HG03354 (cell line): Measurements from ENCODE around the gene LDB3.

Source experiments
- ATAC-seq: cut with Tn5 transposase; IDR thresholded peaks from one replicate; pipeline ENCODE4 v1.9.1; 2021; ENCODE audit warnings: mild to moderate bottlenecking; ENCODE audit not compliant: unreplicated experiment, poor library complexity, severe bottlenecking

Gene LDB3

GRCh38 chr10:86699541-86699940, 31.2 kb downstream of the LDB3 start:
- ATAC-seq = no peak

- ATAC-seq = no peak
Measured at GRCh38 chr10:86699991-86700840, 31.9 kb downstream of the LDB3 start.

DNA sequence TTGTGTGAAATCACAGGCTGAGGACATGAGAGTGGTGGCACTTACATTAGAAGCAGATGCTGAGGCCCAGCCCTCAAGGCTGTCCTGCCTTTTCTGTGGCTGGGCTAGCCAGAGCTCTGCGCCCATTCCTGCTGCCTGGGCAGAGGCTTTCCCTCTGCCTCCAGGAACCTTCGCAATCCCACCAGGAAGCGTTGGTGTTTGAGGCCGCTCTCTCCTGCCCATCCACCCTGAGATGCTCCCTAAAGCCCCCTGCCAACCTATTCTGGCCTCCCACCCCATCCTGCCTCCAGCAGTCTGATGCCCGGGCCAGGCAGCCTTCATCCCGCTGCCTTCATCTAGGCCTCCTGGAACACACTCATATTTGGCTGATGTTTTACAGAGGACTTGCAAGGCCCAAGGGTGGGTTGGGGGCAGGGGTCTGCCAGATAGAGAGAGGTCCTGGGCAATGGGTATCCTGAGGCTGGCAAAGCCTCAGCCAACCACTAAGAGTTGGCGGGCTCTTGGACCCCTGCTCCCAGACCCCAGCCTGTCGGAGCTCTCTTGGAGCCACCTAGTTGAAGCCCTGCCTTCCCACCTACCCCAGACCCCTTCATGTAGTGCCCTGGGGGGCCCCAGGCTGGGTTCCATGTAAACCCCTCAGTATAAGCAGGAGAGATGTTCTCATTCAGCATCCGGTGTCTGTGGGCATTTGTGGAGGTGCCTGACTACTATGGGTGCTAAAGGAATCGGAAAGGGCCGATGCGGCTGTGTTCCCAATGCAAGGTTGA, 32.7 kb downstream of the LDB3 start:
- no peak for ATAC-seq

GRCh38 chr10:86703176-86703575, 34.9 kb downstream of the LDB3 start:
- ATAC-seq = no peak

DNA sequence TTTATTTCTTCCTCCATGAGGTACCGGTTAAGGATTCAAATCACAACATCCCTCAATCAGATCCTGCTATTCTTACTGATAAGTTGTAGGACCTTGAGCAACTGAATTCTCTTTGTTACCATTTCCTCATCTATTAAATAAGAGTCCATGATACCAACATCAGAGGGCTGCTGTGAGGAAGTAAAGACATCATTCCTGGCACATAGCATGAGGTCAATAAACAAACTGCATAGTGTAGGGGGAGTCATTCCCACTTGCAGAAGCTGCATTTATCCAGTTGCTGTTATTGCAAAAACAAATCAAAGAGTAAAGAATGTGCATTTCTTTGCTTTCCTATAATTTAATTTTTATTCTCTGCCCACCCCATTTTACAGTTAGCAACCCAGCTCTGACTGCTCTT, 36.8 kb downstream of the LDB3 start:
- ATAC-seq = no peak

- no peak for ATAC-seq
Measured at GRCh38 chr10:86705905-86706304, 37.6 kb downstream of the LDB3 start.

DNA sequence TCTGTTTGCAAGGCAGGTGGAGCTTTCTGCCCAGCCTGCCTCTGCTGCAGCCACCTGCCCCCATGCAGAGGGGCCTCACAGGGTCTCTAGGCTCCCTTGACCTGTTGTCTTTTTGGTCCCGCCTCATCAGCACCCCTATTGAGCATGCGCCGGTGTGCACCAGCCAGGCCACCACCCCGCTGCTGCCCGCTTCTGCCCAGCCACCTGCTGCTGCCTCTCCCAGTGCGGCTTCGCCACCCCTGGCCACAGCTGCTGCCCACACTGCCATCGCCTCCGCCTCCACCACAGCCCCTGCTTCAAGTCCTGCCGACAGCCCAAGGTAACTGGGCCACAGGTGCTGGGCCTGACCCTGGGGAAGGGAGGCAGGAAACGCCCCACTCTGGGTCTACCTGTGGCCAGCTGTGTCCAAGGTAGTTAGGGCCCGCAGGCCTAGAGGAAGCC, 38.1 kb downstream of the LDB3 start:
- no peak for ATAC-seq

DNA sequence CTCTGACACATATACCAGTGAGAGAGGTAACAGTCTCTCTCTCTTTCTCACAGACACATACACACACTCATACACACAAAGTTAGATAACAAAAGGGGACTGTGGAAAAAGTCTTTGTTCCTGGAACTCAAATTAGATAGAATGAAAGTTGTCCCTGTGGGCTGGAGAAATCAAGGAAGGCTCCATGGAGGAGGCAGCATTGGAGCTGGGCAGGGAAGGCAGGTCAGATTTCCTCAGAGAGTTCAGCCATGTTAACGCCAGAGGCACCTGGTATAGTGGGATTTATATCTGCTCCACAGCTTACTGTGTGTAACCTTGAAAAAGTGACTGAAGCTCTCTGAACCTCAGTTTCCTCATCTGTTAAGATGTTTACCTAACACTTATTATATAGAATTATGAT, 38.7 kb downstream of the LDB3 start:
- no peak for ATAC-seq

DNA sequence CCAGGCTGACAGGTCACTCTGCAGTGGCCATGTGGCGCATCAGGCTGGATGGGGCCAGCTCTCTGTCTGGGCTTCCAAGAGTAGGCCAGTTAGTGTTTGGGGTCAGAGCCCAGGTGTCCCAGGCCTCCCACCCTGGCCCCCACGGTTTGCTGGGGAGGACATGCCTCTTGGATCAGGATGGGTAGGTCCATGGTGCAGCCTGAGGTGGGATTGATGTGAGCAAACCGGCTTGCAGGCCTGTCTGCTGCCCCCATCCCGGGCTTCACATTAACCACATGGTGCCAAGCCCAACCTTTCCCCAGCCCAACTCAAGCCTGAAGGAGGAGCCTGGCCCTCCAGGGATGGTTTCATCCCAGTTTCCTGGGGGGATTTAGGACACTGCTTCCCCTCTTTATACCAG, 39.2 kb downstream of the LDB3 start:
- ATAC-seq = no peak

- no peak for ATAC-seq
Measured at GRCh38 chr10:86708068-86708782, 39.9 kb downstream of the LDB3 start.

DNA sequence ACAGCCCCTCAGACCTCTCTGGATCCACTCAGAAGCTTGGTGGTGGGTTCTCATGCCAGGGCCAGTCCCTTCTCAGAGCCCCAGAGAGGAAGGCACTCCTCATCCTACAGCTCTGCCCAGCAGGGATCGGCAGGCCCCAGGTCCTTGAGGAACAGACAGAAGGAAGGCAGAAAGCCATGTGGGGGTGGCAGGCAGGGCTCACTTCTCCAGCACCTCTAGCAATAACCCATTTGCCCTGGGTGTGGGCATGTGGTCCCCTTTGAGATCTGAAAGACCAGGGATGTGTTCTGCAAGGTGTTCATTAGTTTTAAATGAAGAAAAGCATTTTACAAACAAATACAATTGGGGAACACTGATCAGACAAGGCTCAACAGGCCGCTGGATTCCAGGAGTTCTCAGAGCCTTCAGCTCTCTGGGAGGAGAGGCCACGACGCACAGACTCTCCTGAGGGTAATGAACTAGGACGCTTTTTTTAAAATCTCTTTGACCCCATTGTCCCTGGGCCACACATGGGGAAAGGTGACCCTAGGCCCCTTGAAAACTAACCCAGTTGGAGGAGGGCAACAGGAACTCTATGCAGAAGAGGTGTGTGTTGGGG, 40.6 kb downstream of the LDB3 start:
- no peak for ATAC-seq

- no peak for ATAC-seq
Measured at GRCh38 chr10:86709396-86710185, 41.3 kb downstream of the LDB3 start.

GRCh38 chr10:86710987-86711512, 42.7 kb downstream of the LDB3 start:
- ATAC-seq = peak; percentile 87

DNA sequence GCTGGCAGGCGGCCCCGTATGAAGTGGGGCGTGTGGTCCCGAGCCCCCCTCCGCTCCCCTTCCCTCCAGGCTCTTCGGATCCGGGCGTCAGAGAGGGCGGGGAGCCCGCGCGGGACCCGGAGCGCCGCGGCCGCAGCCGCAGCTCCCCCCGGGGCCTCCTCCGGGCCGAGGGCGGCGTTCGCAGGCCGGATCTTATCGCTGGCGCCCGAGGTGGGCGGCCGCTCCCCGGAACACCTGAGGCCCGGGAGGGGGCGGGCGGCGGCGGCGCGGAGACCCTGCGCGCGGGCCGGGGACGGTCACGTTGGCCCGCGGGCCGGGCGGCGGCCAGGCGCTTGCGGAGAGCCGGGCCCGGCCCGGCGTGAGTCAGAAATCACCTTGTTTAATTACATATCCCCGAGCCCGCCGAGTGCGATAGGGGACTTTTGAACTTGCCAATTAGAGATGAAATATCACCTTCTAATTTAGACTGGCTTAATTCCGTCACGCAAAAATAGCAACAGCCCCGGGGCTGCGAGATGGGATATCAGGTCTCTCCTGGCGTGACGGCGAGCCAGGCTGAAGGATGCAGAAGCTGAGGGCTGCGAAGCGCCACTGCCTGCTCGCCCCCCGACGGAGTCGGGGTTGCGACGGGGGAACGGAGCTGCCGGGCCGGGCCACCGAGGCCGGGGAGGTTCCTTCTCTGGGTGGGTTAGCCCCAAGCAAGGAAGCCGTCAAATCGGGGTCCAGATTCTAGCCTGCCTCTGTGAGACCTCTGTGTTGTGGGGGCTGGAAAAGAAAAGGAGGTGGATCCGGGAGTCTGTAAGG, 43.4 kb downstream of the LDB3 start:
- ATAC-seq = peak; percentile 51

- peak; percentile 38 for ATAC-seq
Measured at GRCh38 chr10:86712317-86712707, 44.0 kb downstream of the LDB3 start.

- ATAC-seq = no peak
Measured at GRCh38 chr10:86715156-86715795, 47.0 kb downstream of the LDB3 start.

GRCh38 chr10:86715836-86716235, 47.5 kb downstream of the LDB3 start:
- no peak for ATAC-seq

DNA sequence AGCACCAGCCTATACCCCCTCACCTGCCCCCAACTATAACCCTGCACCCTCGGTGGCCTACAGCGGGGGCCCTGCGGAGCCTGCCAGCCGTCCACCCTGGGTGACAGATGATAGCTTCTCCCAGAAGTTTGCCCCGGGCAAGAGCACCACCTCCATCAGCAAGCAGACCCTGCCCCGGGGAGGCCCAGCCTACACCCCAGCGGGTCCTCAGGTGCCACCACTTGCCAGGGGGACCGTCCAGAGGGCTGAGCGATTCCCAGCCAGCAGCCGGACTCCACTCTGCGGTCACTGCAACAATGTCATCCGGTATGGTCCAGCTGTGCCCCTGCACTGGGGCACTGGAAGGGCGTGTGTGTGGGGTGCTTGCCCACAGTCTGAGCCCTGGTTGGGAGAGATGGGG, 48.2 kb downstream of the LDB3 start:
- ATAC-seq = no peak
